Activated naive CD8-positive, alpha-beta T cell treated with anti-CD3 and anti-CD28 coated beads for 36 hours (primary cell): ENCODE results near the gene MRPL14. TPM values are rescaled to one million over a fixed set of nuclear protein-coding genes. Genes with fewer than 3 reads are reported as not detected.

Source experiments
- DNase-seq: peaks from one replicate; pipeline ENCODE4 v3.0.0; 2021
- H3K27ac Mint-ChIP-seq: one replicate; pipeline ENCODE4 v1.8.0; 2022; ENCODE audit warnings: mild to moderate bottlenecking, moderate library complexity, mixed read lengths
- H3K27me3 Mint-ChIP-seq: one replicate; pipeline ENCODE4 v1.8.0; 2022; ENCODE audit warnings: mild to moderate bottlenecking, mixed read lengths
- H3K36me3 Mint-ChIP-seq: one replicate; pipeline ENCODE4 v1.8.0; 2021; ENCODE audit warnings: mild to moderate bottlenecking, mixed read lengths
- H3K4me1 Mint-ChIP-seq: one replicate; pipeline ENCODE4 v1.8.0; 2021; ENCODE audit warnings: mixed read lengths
- H3K4me3 Mint-ChIP-seq: one replicate; pipeline ENCODE4 v1.8.0; 2022; ENCODE audit warnings: mild to moderate bottlenecking, moderate library complexity, mixed read lengths
- H3K9me3 Mint-ChIP-seq: one replicate; pipeline ENCODE4 v1.8.0; 2022; ENCODE audit warnings: mixed read lengths
- total RNA-seq, 2 experiments: library from RNA; stranded (reverse); gene quantifications; one replicate each; pipeline ENCODE4 v1.2.3, GENCODE V29; 2021

Gene MRPL14
- 10 to 100 TPM; 58.5 to 60.8 TPM for total RNA-seq

GRCh38 chr6:44127186-44128019 lies at the start of gene MRPL14, which contains the start of gene TMEM63B:
Gene MRPL14 (minus strand): TSS chr6:44127452. CDS start chr6:44116611, 10,841 bp downstream.
Gene TMEM63B (plus strand): TSS chr6:44127554. CDS start chr6:44134585, 7,031 bp downstream.
- Mint-ChIP-seq H3K27me3 (no peaks in the 10 kb centered on the region), H3K9me3 (no peaks in the 10 kb centered on the region), H3K36me3 (peaks cover 21% of the 10 kb centered on the region), H3K4me3 (peak within 1 kb of the TSS; percentile 83), H3K4me1 (peaks cover 45% of the 10 kb centered on the region), H3K27ac (peak within 1 kb of the TSS; percentile 96)
- DNase-seq = peak; percentile 95

GRCh38 chr6:44176130-44176761 lies 49.0 kb upstream of the MRPL14 start:
- H3K27ac Mint-ChIP-seq = no peak overlapping the region
- no peaks in the 10 kb centered on the region for H3K9me3 Mint-ChIP-seq
- peaks cover 6% of the 10 kb centered on the region for H3K27me3 Mint-ChIP-seq
- peak overlapping the region; percentile 55 for H3K4me3 Mint-ChIP-seq
- peaks cover 23% of the 10 kb centered on the region for H3K4me1 Mint-ChIP-seq
- DNase-seq = no peak
- H3K36me3 Mint-ChIP-seq = no peaks in the 10 kb centered on the region

DNA sequence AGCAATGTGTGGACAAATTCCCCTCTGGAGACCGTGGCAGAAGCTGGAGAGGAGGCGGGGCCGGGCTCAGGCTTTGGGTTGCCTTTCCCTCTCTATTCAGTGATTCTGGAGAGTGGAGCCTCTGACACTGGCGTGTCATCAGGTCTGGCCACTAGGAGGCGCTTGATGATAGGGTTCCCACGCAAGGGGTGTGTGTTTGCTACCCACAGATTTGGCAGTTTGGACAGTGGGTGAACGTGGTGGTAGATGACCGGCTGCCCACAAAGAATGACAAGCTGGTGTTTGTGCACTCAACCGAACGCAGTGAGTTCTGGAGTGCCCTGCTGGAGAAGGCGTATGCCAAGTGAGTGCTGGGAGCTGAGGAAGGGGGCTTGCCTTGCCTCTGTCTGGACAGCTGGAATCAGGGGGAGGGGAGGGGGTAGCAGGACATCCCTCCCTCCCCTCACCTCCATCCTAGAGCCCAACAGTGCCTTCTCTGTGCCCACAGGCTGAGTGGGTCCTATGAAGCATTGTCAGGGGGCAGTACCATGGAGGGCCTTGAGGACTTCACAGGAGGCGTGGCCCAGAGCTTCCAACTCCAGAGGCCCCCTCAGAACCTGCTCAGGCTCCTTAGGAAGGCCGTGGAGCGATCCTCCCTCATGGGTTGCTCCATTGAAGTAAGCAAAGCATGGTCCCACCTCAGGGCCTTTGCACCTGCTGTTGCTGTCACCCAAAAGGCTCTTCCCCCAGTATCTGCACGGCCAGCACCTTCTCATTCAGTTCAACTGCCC lies 45.7 kb upstream of the MRPL14 start:
- peaks cover 23% of the 10 kb centered on the region for H3K4me1 Mint-ChIP-seq
- no peaks in the 10 kb centered on the region for H3K9me3 Mint-ChIP-seq
- H3K36me3 Mint-ChIP-seq = no peaks in the 10 kb centered on the region
- H3K27ac Mint-ChIP-seq = no peak overlapping the region
- H3K4me3 Mint-ChIP-seq = no peak overlapping the region
- H3K27me3 Mint-ChIP-seq = peaks cover 6% of the 10 kb centered on the region
- DNase-seq = peak; percentile 65

DNA sequence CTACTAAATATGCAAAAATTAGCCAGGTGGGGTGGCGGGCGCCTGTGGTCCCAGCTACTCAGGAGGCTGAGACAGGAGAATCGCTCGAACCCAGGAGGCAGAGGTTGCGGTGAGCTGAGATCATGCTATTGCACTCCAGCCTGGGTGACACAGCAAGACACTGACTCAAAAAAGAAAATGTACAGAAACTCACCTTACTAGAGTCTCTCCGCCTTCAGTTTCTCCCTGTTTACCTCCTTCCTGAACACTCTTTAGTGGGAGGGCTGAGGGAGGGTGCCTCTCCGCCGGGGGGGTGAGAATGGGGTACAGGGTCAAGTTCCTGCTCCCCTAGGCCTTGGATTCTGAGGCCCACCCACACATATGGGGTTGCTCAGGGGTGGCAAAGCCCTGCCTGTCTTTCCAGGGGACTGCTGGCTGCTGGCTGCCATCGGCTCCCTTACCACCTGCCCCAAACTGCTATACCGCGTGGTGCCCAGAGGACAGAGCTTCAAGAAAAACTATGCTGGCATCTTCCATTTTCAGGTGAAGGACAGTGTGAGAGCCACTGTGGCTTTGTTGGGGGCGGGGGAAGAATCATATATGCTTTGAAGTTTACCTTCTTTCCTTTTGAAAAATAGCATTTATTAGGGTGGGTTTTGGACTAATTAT lies 44.8 kb upstream of the MRPL14 start:
- no peak overlapping the region for H3K4me3 Mint-ChIP-seq
- no peak overlapping the region for H3K27ac Mint-ChIP-seq
- H3K9me3 Mint-ChIP-seq = no peaks in the 10 kb centered on the region
- H3K36me3 Mint-ChIP-seq = no peaks in the 10 kb centered on the region
- peaks cover 17% of the 10 kb centered on the region for H3K4me1 Mint-ChIP-seq
- no peak for DNase-seq
- H3K27me3 Mint-ChIP-seq = peaks cover 6% of the 10 kb centered on the region

DNA sequence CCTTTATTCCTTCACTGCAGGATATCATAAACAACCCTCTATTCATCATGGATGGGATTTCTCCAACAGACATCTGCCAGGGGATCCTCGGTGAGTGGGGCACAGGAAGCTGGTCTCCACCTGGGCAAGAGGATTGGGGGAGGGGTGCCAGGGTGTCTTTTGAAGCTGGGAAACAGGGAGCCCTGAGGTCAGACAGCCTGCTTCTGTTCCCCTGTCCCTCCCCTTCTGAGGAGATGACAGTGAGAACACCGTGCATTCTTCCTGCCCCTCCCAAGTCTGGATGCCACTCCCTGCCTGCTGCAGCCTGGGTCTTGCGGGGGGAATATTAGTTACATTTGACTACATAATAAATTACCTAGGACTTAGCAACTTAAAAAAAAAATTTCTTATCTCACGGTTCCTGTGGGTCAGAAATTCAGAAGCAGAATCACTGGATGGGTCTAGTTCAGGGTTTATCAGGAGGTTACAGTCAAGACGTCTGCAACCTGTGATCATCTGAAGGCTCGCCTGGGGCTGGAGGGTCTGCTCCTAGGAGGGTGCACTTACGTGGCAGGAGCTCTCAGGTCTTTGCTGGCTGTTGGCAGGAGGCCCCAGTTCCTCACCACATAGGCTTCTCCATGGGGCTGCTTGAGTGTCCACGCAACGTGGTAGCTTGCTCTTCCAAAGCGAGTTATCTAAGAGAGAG lies 42.8 kb upstream of the MRPL14 start:
- H3K9me3 Mint-ChIP-seq = no peaks in the 10 kb centered on the region
- peaks cover 10% of the 10 kb centered on the region for H3K27me3 Mint-ChIP-seq
- no peak overlapping the region for H3K27ac Mint-ChIP-seq
- H3K4me1 Mint-ChIP-seq = peaks cover 11% of the 10 kb centered on the region
- DNase-seq = no peak
- no peak overlapping the region for H3K4me3 Mint-ChIP-seq
- H3K36me3 Mint-ChIP-seq = no peaks in the 10 kb centered on the region

DNA sequence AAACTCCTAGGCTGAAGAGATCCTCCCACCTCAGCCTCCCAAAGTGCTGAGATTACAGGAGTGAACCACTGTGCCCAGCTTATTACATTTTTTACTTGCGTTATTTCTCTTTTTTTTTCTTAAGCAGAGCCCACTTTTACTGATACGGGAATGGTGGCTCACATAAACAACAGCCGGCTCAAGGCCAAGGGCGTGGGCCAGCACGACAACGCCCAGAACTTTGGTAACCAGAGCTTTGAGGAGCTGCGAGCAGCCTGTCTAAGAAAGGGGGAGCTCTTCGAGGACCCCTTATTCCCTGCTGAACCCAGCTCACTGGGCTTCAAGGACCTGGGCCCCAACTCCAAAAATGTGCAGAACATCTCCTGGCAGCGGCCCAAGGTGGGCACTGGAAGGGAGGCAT lies 41.9 kb upstream of the MRPL14 start:
- no peak for DNase-seq
- Mint-ChIP-seq H3K27me3 (peaks cover 10% of the 10 kb centered on the region), H3K27ac (no peak overlapping the region), H3K4me3 (no peak overlapping the region), H3K36me3 (no peaks in the 10 kb centered on the region), H3K9me3 (no peaks in the 10 kb centered on the region), H3K4me1 (peaks cover 11% of the 10 kb centered on the region)

GRCh38 chr6:44167567-44167966 lies 40.3 kb upstream of the MRPL14 start:
- no peak for DNase-seq
- Mint-ChIP-seq H3K4me1 (peaks cover 8% of the 10 kb centered on the region), H3K9me3 (no peaks in the 10 kb centered on the region), H3K36me3 (no peaks in the 10 kb centered on the region), H3K4me3 (no peak overlapping the region), H3K27me3 (peaks cover 6% of the 10 kb centered on the region), H3K27ac (no peak overlapping the region)

DNA sequence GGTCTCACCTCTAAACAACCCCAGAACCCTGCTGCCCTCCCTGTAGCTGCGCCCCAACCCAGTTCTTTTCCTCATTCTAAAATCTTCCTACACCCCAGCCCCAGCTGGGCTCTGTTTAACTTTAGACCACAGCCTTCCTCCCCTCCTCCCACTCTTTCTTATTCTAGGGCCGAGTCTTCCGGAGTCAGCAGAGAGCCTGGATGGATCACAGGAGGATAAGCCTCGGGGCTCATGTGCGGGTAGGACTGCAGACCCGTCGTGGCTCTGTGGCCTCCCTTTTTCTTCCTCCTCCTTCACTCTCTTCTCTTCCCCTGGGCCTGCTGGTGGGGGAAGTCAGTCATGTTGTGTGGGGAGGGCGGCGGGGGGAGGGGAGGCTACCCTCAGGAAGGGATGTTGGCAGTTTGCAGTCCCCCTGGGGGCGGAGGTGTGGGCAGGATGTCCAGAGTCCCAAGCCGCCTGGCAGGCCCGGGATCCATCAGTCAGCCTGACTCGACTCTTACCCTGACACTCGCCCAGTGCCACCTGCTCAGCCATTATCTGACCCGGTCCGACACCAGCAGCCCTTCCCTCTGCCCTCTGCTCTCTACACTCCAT lies 39.4 kb upstream of the MRPL14 start:
- no peak for DNase-seq
- Mint-ChIP-seq H3K27ac (no peak overlapping the region), H3K36me3 (no peaks in the 10 kb centered on the region), H3K9me3 (no peaks in the 10 kb centered on the region), H3K27me3 (peaks cover 4% of the 10 kb centered on the region), H3K4me3 (no peak overlapping the region), H3K4me1 (peaks cover 4% of the 10 kb centered on the region)

DNA sequence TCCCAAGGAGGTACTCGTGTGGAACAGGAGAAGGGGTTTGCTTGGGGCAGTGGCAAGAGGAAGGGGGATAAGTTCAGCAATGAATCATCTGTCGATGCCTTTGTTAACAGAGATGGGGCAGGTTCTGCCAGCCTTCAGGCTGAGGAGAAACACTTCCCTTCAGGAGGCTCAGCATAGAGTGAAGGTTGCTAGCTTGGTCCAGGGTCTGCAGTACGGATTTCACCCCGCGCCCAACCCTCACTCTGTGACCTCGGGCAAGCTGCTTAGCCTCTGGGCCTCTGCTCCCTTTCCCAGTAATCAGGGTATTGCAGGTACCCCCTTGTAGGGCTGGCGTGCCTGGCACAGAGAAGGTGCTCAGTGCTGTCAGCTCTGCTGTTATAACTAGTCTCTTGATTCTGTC lies 38.9 kb upstream of the MRPL14 start:
- no peak overlapping the region for H3K4me3 Mint-ChIP-seq
- H3K36me3 Mint-ChIP-seq = no peaks in the 10 kb centered on the region
- no peak overlapping the region for H3K27ac Mint-ChIP-seq
- peaks cover 4% of the 10 kb centered on the region for H3K27me3 Mint-ChIP-seq
- H3K9me3 Mint-ChIP-seq = no peaks in the 10 kb centered on the region
- H3K4me1 Mint-ChIP-seq = peaks cover 10% of the 10 kb centered on the region
- DNase-seq = no peak

DNA sequence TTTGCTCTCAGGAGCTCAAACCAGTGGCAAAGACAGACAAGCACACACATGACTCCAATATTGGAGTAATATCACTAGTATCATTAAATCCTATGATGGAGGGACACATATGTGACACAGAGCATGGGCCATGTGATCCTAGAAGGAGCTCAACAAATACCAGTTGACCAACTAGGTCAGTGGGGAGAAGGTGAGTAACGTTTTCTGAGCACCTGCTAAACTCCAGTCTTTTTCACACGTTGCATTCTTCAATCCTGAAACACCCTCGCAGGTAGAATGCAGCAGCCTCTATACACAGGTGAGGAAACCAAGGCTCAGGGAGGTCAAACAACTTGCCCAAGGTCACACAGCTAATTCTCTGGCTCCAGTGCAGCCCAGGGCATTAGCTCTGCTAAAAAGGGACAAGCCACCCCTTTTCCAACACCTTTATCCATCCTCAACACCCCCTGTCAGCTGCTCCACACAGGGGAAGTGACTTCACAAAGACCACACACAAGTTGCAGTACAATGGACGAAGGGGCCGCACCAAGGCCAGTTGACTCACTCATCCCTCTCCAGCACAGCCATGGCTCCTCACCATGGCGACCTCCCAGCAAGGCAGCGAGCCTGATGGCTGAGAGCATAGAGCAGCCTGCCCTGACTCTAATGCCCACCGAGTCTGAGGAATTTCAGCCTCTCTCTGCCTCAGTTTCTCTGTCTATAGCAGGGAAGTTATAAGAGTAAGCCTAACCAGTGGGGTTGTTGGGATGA lies 35.8 kb upstream of the MRPL14 start:
- no peak overlapping the region for H3K27ac Mint-ChIP-seq
- H3K4me1 Mint-ChIP-seq = peaks cover 12% of the 10 kb centered on the region
- DNase-seq = no peak
- peaks cover 7% of the 10 kb centered on the region for H3K27me3 Mint-ChIP-seq
- H3K4me3 Mint-ChIP-seq = no peak overlapping the region
- H3K36me3 Mint-ChIP-seq = no peaks in the 10 kb centered on the region
- no peaks in the 10 kb centered on the region for H3K9me3 Mint-ChIP-seq

- no peak for DNase-seq
- H3K9me3 Mint-ChIP-seq = no peaks in the 10 kb centered on the region
- peak overlapping the region; percentile 6 for H3K27ac Mint-ChIP-seq
Measured at GRCh38 chr6:44161997-44162338, 34.7 kb upstream of the MRPL14 start.

GRCh38 chr6:44158770-44159228 lies 31.5 kb upstream of the MRPL14 start, which contains the start of gene CAPN11:
Gene CAPN11 (plus strand): TSS chr6:44158820. CDS start chr6:44158849, 29 bp downstream.
- Mint-ChIP-seq H3K9me3 (no peaks in the 10 kb centered on the region), H3K4me1 (peaks cover 10% of the 10 kb centered on the region), H3K36me3 (no peaks in the 10 kb centered on the region), H3K4me3 (no peak within 1 kb of the TSS), H3K27me3 (peaks cover 3% of the 10 kb centered on the region), H3K27ac (no peak within 1 kb of the TSS)
- no peak for DNase-seq

More at GRCh38 chr6:44161997-44162338, 34.7 kb upstream of the MRPL14 start:
- H3K4me3 Mint-ChIP-seq = no peak overlapping the region
- H3K27me3 Mint-ChIP-seq = peaks cover 7% of the 10 kb centered on the region
- H3K4me1 Mint-ChIP-seq = peaks cover 12% of the 10 kb centered on the region
- no peaks in the 10 kb centered on the region for H3K36me3 Mint-ChIP-seq

DNA sequence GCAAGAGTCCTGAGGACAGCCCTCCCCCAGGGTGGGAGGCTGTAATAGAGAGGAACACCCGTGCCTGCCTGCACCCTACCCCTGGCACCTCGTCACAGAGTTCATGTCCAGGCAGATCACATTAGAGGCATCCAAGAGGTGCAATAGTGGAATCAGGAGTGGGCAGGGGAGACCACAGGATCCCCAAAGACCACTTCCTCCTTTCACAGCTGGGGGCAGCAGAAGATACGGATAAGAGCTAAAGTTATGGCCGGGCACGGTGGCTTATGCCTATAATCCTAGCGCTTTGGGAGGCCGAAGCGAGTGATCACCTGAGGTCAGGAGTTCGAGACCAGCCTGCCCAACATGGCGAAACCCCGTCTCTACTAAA lies 29.9 kb upstream of the MRPL14 start:
- DNase-seq = no peak
- no peaks in the 10 kb centered on the region for H3K9me3 Mint-ChIP-seq
- H3K4me3 Mint-ChIP-seq = no peak overlapping the region
- H3K36me3 Mint-ChIP-seq = no peaks in the 10 kb centered on the region
- H3K4me1 Mint-ChIP-seq = peaks cover 10% of the 10 kb centered on the region
- peaks cover 3% of the 10 kb centered on the region for H3K27me3 Mint-ChIP-seq
- no peak overlapping the region for H3K27ac Mint-ChIP-seq
